Upper lobe of right lung (tissue), 1 donor: Measurements from ENCODE around the gene CDHR1. TPM values are rescaled to one million over a fixed set of nuclear protein-coding genes. Genes with fewer than 3 reads are reported as not detected.
"Not testable (repeated sequence)": the region's sequence is repeated elsewhere in the genome, so short reads cannot be mapped to it uniquely, and the experiment has no call there.

Source experiments
- ATAC-seq: fragments of 200-7000 bp; cut with Tn5 transposase; one replicate; pipeline ENCODE4 v1.9.1; 2020; ENCODE audit warnings: mild to moderate bottlenecking, moderate library complexity
- DNase-seq: peaks from one replicate; pipeline ENCODE4 v3.0.0-alpha.2; 2020
- H3K27ac ChIP-seq: fragments of 200-600 bp; one replicate; pipeline ENCODE4 v1.8.0; 2022
- H3K27me3 ChIP-seq: fragments of 200-600 bp; one replicate; pipeline ENCODE4 v1.8.0; 2022; ENCODE audit warnings: mild to moderate bottlenecking
- H3K36me3 ChIP-seq: fragments of 200-600 bp; one replicate; pipeline ENCODE4 v1.8.0; 2022
- H3K4me1 ChIP-seq: fragments of 200-600 bp; one replicate; pipeline ENCODE4 v1.8.0; 2022
- H3K4me3 ChIP-seq: fragments of 200-600 bp; one replicate; pipeline ENCODE4 v1.8.0; 2022; ENCODE audit warnings: mild to moderate bottlenecking
- H3K9me3 ChIP-seq: fragments of 200-600 bp; one replicate; pipeline ENCODE4 v1.8.0; 2022
- intact Hi-C: fragments of 100-400 bp; cut with DNase I; formaldehyde crosslinking; loops from one replicate; pipeline ENCODE4 v1.11.0; 2022
- total RNA-seq: library from RNA; stranded (reverse); fragmentation: NEBNext Ultra II Directional; extraction: Animal tissue kit (Norgen Biotek cat#: 25700); gene quantifications from one replicate; pipeline ENCODE4 v1.2.1, GENCODE V29; 2021
- TF ChIP-seq, protein P1 (sequence below): fragments of 200-600 bp; IDR thresholded peaks from one replicate; pipeline ENCODE4 v1.8.0; 2022; ENCODE audit warnings: antibody characterized with exemption
- donor health status: DM: no; HTN: yes; CAD: no; lungs with severe emphysema.

Gene CDHR1
- total RNA-seq, 1 donor from 2014 or later, result 0.35 TPM

DNA sequence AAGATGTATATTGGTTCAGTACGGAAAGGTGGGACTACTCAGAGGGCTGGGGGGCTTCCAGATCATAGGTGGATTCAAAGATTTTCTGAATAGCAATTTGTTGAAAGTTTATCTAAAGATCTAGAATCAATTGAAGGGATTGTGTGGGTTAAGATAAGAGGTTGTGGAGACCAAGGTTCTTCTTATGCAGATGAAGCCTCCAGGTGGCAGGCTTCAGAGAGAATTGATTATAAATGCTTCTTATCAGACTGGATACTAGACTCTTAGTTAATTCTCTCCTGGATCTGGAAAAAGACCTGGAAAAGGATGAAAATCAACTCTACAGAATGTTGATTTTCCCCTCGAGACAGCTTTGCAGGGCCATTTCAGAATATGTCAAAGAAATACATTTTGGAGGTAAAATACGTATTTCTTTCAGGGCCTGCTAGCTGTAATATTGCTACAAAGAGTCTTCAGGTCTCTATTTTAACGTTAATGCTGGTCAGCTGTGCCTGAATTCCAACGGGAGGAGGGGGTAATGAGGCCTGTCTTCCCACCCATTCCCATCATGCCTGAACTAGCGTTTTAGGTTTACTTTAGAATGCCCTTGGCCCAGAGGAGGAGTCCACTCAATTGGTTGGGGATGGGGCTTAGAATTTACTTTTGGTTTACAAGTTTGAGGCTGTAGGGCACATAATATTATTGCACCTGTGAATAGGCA lies 33.5 kb upstream of the CDHR1 start:
- H3K9me3 ChIP-seq, result no peaks in the 10 kb centered on the region
- DNase-seq, result no peak
- TF ChIP-seq, protein P1, sequence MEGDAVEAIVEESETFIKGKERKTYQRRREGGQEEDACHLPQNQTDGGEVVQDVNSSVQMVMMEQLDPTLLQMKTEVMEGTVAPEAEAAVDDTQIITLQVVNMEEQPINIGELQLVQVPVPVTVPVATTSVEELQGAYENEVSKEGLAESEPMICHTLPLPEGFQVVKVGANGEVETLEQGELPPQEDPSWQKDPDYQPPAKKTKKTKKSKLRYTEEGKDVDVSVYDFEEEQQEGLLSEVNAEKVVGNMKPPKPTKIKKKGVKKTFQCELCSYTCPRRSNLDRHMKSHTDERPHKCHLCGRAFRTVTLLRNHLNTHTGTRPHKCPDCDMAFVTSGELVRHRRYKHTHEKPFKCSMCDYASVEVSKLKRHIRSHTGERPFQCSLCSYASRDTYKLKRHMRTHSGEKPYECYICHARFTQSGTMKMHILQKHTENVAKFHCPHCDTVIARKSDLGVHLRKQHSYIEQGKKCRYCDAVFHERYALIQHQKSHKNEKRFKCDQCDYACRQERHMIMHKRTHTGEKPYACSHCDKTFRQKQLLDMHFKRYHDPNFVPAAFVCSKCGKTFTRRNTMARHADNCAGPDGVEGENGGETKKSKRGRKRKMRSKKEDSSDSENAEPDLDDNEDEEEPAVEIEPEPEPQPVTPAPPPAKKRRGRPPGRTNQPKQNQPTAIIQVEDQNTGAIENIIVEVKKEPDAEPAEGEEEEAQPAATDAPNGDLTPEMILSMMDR, result no peak
- H3K36me3 ChIP-seq, result no peaks in the 10 kb centered on the region
- no peak for ATAC-seq
- H3K4me1 ChIP-seq, result no peaks in the 10 kb centered on the region
- intact Hi-C loops, result no loop called here
- no peak overlapping the region for H3K27ac ChIP-seq
- peaks cover 25% of the 10 kb centered on the region for H3K27me3 ChIP-seq
- no peak overlapping the region for H3K4me3 ChIP-seq

DNA sequence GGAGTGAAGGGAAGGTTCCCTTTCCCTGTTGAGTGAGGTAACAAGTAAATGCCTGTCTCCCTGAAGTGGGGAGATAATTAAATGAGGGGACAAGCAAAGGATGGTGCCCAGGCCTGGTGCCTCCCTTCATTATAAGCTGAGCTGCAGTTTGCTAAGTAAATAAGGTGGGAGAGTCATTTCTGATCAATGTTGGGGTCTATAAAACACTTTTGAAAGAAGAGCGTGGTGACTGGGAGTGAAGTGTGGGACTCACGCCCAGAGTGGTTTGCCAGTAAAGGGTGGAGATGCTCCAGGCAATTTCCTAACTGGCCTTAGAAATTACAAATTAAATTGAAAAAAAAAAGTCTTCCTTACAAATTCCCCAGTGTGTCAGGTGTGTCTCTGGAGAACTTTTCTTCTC lies 30.3 kb upstream of the CDHR1 start:
- TF ChIP-seq, protein P1, result no peak
- Histone ChIP-seq H3K4me3 (no peak overlapping the region), H3K27me3 (peaks cover 25% of the 10 kb centered on the region), H3K27ac (no peak overlapping the region), H3K4me1 (no peaks in the 10 kb centered on the region), H3K9me3 (no peaks in the 10 kb centered on the region), H3K36me3 (no peaks in the 10 kb centered on the region)
- DNase-seq (no peak), ATAC-seq (no peak)
- intact Hi-C loops, result no loop called here

DNA sequence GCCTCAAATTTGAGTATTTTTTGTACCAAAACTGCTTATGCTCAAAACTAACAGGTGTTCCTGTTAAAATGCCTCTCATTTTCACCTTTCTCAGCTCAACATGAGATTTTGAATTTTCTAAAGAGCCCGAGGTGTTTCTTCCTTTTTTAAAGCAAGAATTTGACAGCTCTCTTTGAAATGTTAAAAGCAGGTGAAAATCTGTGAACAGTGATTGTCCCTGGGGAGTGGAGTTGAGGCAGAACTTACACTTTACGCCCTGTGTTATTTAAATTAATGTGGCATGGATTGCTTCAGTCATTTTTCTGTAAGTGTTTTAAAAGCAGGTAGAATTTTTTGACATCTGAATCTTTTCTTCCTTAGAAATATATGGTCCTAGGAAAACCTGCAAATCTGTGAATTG lies 29.9 kb upstream of the CDHR1 start:
- Histone ChIP-seq H3K9me3 (no peaks in the 10 kb centered on the region), H3K4me1 (no peaks in the 10 kb centered on the region), H3K36me3 (no peaks in the 10 kb centered on the region), H3K4me3 (no peak overlapping the region), H3K27ac (no peak overlapping the region), H3K27me3 (peaks cover 25% of the 10 kb centered on the region)
- intact Hi-C loops, result no loop called here
- DNase-seq (no peak), ATAC-seq (no peak)
- TF ChIP-seq, protein P1, result no peak

DNA sequence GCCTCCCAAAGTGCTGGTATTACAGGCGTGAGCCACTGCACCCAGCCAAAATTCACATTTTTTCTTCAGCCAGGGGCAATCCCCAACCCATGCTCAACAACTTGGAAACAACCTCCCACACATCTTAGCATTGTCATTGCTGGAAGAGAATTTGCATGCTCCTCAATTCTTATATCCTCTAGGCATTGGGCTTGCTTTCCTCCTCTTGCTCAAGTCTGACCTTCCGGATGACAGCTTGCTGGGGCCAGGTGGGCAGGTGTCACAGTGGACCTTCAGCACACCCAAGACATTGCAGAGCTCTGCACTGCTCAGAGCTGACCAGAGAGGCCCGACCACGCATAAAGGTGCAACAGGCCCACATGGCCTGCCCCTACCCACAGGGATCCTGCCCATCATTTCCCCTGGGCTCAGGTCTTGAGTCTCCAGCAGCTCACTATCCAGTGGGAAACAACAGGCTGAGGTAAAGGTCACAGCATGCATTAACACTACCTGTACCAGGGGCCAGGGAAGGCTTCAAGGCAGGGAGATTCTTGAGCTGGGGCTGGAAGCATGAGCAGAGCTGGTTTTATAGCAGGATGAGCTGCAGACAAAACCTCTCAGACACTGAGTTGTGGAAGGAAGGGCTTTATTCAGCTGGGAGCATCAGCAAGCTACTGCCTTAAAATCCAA lies 27.6 kb upstream of the CDHR1 start:
- no peaks in the 10 kb centered on the region for H3K4me1 ChIP-seq
- peaks cover 19% of the 10 kb centered on the region for H3K27me3 ChIP-seq
- TF ChIP-seq, protein P1, result no peak
- no peaks in the 10 kb centered on the region for H3K36me3 ChIP-seq
- ATAC-seq, result no peak
- H3K27ac ChIP-seq, result no peak overlapping the region
- no peaks in the 10 kb centered on the region for H3K9me3 ChIP-seq
- no peak for DNase-seq
- H3K4me3 ChIP-seq, result no peak overlapping the region
- intact Hi-C loops, result no loop called here

DNA sequence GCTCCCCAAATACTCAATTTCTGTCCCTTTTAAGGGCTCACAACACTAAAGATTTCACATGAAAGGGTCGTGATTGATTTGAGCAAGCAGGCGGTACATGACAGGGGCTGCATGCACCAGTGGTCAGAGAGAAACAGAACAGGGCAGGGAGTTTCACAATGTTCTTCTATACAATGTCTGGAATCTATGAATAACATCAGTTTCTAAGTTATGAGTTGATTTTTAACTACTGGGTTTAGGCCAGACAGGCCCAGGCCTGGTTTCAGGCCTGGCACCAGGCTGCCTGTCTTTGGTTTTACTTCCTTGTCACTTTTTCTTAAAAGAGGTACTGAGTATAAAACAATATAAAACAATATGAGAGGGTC lies 27.1 kb upstream of the CDHR1 start:
- H3K4me3 ChIP-seq, intact Hi-C loops, H3K27ac ChIP-seq, H3K36me3 ChIP-seq, H3K4me1 ChIP-seq, ATAC-seq, DNase-seq, H3K9me3 ChIP-seq: not testable (repeated sequence)
- H3K27me3 ChIP-seq, result peaks cover 19% of the 10 kb centered on the region

DNA sequence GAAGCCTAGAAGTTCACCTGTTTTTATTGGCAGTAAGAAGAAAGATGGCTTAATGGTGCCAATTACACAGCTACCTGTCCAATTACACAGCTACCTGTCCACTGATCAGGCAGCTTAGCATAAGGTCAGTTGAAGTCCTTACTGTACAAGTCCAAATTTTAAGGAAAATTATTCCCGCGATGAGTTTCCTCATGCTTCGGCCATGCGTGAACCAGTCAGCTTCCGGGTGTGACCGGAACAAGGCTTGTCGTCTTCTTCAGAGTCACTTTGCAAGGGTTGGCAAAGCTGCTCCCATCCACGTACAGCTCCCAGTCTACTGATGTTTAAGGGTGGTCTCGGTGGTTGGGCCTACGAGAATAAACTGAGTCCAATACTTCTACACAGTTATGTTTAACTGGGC lies 26.0 kb upstream of the CDHR1 start:
- H3K27ac ChIP-seq, DNase-seq, intact Hi-C loops, H3K36me3 ChIP-seq, H3K9me3 ChIP-seq, H3K4me3 ChIP-seq, H3K4me1 ChIP-seq, ATAC-seq: not testable (repeated sequence)
- peaks cover 14% of the 10 kb centered on the region for H3K27me3 ChIP-seq

DNA sequence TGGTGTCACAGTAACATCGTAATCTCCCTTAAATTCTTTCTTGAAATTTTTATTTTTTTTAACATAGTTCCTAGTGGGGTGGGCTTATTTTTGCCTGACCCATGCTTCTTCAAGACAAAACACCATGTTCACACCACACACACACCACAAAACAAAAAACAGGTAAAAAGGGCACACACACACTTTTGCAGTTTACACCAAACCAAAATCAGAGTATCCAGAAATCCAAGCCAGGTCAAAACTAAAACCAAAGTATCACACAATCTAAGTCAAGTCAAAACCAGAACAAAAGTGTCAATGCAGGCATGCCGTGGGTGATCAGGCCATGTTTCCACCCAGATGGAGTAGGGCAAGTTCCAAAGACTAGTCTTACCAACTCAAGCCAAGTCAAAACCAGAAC lies 23.1 kb upstream of the CDHR1 start:
- ATAC-seq, H3K4me1 ChIP-seq, H3K4me3 ChIP-seq, H3K27me3 ChIP-seq, H3K9me3 ChIP-seq, intact Hi-C loops, DNase-seq, H3K27ac ChIP-seq, H3K36me3 ChIP-seq: not testable (repeated sequence)

DNA sequence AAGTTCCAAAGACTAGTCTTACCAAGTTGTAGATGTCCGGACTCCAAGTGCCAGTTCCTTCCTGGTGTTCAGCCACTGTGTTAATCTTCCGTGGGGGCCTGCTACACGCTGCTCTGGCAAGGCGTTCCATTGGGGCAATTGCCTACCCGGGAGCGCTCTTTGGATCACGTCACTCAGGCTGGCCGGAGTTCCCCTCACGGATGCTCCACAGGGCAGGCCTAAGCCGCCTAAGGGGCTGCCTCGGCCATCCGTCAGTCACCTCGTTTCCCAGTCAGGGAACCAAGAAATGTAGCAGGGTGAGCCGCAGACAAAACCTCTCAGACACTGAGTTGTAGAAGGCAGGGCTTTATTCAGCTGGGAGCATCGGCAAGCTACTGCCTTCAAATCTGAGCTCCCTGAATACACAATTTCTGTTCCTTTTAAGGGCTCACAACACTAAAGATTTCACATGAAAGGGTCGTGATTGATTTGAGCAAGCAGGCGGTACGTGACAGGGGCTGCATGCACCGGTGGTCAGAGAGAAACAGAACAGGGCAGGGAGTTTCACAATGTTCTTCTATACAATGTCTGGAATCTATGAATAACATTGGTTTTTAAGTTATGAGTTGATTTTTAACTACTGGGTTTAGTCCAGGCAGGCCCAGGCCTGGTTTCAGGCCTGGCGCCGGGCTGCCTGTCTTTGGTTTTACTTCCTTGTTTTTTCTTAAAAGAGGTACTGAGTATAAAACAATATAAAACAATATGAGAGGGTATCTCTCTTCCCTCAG lies 22.5 kb upstream of the CDHR1 start:
- DNase-seq, H3K4me1 ChIP-seq, H3K4me3 ChIP-seq: not testable (repeated sequence)

More for the DNA sequence above, 22.5 kb upstream of the CDHR1 start:
- H3K27ac ChIP-seq, ATAC-seq, intact Hi-C loops, H3K36me3 ChIP-seq, H3K27me3 ChIP-seq, H3K9me3 ChIP-seq: not testable (repeated sequence)
